ENCODE results near the gene C10orf105.

C10orf105 gene

GRCh38 chr10:71737001-71737833 is 17.6 kb upstream of the C10orf105 start:
- DNase-seq, result no peak

- no peak for DNase-seq
Measured at GRCh38 chr10:71736570-71736952, 17.0 kb upstream of the C10orf105 start.

GRCh38 chr10:71735709-71736569 is 16.4 kb upstream of the C10orf105 start:
- DNase-seq, result no peak

- DNase-seq, result no peak
Measured at GRCh38 chr10:71734797-71735196, 15.2 kb upstream of the C10orf105 start.

GRCh38 chr10:71731791-71732190 is 12.2 kb upstream of the C10orf105 start:
- DNase-seq, result no peak

GRCh38 chr10:71729161-71729636 is 9.6 kb upstream of the C10orf105 start:
- DNase-seq, result no peak

- no peak for DNase-seq
Measured at GRCh38 chr10:71727738-71728737, 8.5 kb upstream of the C10orf105 start.

GRCh38 chr10:71727105-71727737 is 7.6 kb upstream of the C10orf105 start:
- DNase-seq, result no peak

- DNase-seq, result no peak
Measured at GRCh38 chr10:71726580-71727104, 7.1 kb upstream of the C10orf105 start.

GRCh38 chr10:71725998-71726579 is 6.5 kb upstream of the C10orf105 start:
- peak; percentile 14 for DNase-seq

- DNase-seq, result no peak
Measured at GRCh38 chr10:71725249-71725648, 5.7 kb upstream of the C10orf105 start.

- no peak for DNase-seq
Measured at GRCh38 chr10:71724539-71724938, 5.0 kb upstream of the C10orf105 start.

GRCh38 chr10:71723311-71723710 is 3.7 kb upstream of the C10orf105 start:
- DNase-seq, result no peak

GRCh38 chr10:71722849-71723248 is 3.3 kb upstream of the C10orf105 start:
- DNase-seq, result no peak

GRCh38 chr10:71721313-71721712 is 1.7 kb upstream of the C10orf105 start:
- DNase-seq, result no peak

- DNase-seq, result no peak
Measured at GRCh38 chr10:71720288-71720687, 710 bp upstream of the C10orf105 start.

GRCh38 chr10:71719042-71719441 is 536 bp downstream of the C10orf105 start:
- no peak for DNase-seq

- no peak for DNase-seq
Measured at GRCh38 chr10:71718165-71718698, 1.3 kb downstream of the C10orf105 start.

GRCh38 chr10:71717551-71717951 is 2.0 kb downstream of the C10orf105 start:
- no peak for DNase-seq

- DNase-seq, result no peak
Measured at GRCh38 chr10:71717056-71717455, 2.5 kb downstream of the C10orf105 start.

- no peak for DNase-seq
Measured at GRCh38 chr10:71716426-71716825, 3.2 kb downstream of the C10orf105 start.

Measured in fibroblast of skin of abdomen (primary cell).